ENCODE results near the gene CHSY3. TPM values are rescaled to one million over a fixed set of nuclear protein-coding genes. Genes with fewer than 3 reads are reported as not detected.

CHSY3 gene
- polyA plus RNA-seq, 1 donor from 2014 or later: 0.40 TPM

DNA sequence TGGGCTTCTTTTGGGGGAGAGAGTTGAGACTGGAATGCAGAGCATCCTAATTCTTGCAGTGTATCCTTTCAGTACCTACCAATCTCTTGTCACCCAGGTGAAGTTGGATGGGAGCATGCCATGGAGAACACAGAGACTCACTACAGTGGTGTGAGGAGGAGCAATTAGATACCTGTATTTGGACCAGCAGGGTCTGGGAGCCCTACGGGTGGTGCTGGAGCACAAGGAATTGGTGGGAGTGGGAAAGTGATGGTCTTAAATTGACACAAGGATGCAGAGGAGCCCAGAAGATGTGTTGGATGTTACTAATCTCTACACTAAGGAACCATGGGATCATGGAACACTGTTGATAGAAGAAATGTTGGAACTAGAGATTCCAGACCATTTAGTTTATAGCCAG is 212.7 kb downstream of the CHSY3 start:
- Histone ChIP-seq H3K9me2 (ENCODE audit: insufficient read depth, low read length) (no peaks in the 10 kb centered on the region), H3K79me2 (replicated peaks; ENCODE audit: insufficient read depth, low read length) (no peaks in the 10 kb centered on the region), H2AFZ (ENCODE audit: low read depth, low read length) (no peak overlapping the region), H3K36me3 (ENCODE audit: insufficient read depth, low read length) (no peaks in the 10 kb centered on the region), H3K9me3 (ENCODE audit: low read length) (no peaks in the 10 kb centered on the region), H3F3A (ENCODE audit: insufficient read depth, low read length, poor library complexity, severe bottlenecking) (no peaks in the 10 kb centered on the region), H3K4me3 (ENCODE audit: low read length) (no peak overlapping the region), H3K27me3 (ENCODE audit: insufficient read depth, low read depth, low read length) (no peaks in the 10 kb centered on the region), H3K9ac (ENCODE audit: low read length) (no peak overlapping the region), H4K20me1 (ENCODE audit: insufficient read depth) (no peaks in the 10 kb centered on the region), H3K27ac (ENCODE audit: low read length) (no peak overlapping the region), H3K4me2 (ENCODE audit: low read length) (no peak overlapping the region)
- no peak for TF ChIP-seq SMC3 (conservative IDR thresholded peaks at IDR 0.05; ENCODE audit: poor library complexity)
- TF ChIP-seq EP300 (conservative IDR thresholded peaks at IDR 0.05; ENCODE audit: poor library complexity, severe bottlenecking): no peak
- no peak for TF ChIP-seq EZH2 (IDR thresholded peaks at IDR 0.05; ENCODE audit: borderline replicate concordance, insufficient read depth, low read length, poor library complexity, severe bottlenecking)
- TF ChIP-seq MXI1 (conservative IDR thresholded peaks at IDR 0.05; ENCODE audit: poor library complexity, severe bottlenecking): no peak
- no peak for TF ChIP-seq TAF1 (IDR thresholded peaks at IDR 0.05; ENCODE audit: low read depth)
- TF ChIP-seq, protein P1, sequence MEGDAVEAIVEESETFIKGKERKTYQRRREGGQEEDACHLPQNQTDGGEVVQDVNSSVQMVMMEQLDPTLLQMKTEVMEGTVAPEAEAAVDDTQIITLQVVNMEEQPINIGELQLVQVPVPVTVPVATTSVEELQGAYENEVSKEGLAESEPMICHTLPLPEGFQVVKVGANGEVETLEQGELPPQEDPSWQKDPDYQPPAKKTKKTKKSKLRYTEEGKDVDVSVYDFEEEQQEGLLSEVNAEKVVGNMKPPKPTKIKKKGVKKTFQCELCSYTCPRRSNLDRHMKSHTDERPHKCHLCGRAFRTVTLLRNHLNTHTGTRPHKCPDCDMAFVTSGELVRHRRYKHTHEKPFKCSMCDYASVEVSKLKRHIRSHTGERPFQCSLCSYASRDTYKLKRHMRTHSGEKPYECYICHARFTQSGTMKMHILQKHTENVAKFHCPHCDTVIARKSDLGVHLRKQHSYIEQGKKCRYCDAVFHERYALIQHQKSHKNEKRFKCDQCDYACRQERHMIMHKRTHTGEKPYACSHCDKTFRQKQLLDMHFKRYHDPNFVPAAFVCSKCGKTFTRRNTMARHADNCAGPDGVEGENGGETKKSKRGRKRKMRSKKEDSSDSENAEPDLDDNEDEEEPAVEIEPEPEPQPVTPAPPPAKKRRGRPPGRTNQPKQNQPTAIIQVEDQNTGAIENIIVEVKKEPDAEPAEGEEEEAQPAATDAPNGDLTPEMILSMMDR (IDR thresholded peaks at IDR 0.05; ENCODE audit: poor library complexity, severe bottlenecking): no peak
- TF ChIP-seq POLR2AphosphoS5 (IDR thresholded peaks at IDR 0.05): no peak

DNA sequence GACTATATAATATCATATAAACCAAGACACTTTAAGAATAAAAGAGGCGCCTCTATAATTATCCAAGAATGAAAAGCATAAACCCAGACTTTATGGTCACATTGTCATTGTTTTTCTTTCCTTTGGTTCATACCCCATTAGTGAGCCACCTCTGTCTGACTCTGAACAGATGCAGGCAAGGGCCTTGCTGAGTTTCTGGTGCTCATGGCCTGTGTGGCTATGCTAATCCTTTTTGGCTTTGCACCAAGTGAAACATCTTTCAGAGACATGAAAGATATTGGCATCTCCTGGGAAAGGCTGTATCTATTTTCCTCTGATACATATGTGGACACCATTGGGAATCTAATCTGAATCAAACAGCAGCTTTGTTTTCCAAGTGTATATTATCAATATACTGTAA is 222.5 kb downstream of the CHSY3 start:
- Histone ChIP-seq H3K9me3 (ENCODE audit: low read length) (no peaks in the 10 kb centered on the region), H3K4me2 (ENCODE audit: low read length) (no peak overlapping the region), H4K20me1 (ENCODE audit: insufficient read depth) (no peaks in the 10 kb centered on the region), H3K9ac (ENCODE audit: low read length) (no peak overlapping the region), H2AFZ (ENCODE audit: low read depth, low read length) (no peak overlapping the region), H3K9me2 (ENCODE audit: insufficient read depth, low read length) (no peaks in the 10 kb centered on the region), H3K4me3 (ENCODE audit: low read length) (no peak overlapping the region), H3K27me3 (ENCODE audit: insufficient read depth, low read depth, low read length) (no peaks in the 10 kb centered on the region), H3F3A (ENCODE audit: insufficient read depth, low read length, poor library complexity, severe bottlenecking) (no peaks in the 10 kb centered on the region), H3K27ac (ENCODE audit: low read length) (no peak overlapping the region), H3K79me2 (replicated peaks; ENCODE audit: insufficient read depth, low read length) (no peaks in the 10 kb centered on the region), H3K36me3 (ENCODE audit: insufficient read depth, low read length) (no peaks in the 10 kb centered on the region)
- TF ChIP-seq EZH2 (IDR thresholded peaks at IDR 0.05; ENCODE audit: borderline replicate concordance, insufficient read depth, low read length, poor library complexity, severe bottlenecking): no peak
- TF ChIP-seq, protein P2, sequence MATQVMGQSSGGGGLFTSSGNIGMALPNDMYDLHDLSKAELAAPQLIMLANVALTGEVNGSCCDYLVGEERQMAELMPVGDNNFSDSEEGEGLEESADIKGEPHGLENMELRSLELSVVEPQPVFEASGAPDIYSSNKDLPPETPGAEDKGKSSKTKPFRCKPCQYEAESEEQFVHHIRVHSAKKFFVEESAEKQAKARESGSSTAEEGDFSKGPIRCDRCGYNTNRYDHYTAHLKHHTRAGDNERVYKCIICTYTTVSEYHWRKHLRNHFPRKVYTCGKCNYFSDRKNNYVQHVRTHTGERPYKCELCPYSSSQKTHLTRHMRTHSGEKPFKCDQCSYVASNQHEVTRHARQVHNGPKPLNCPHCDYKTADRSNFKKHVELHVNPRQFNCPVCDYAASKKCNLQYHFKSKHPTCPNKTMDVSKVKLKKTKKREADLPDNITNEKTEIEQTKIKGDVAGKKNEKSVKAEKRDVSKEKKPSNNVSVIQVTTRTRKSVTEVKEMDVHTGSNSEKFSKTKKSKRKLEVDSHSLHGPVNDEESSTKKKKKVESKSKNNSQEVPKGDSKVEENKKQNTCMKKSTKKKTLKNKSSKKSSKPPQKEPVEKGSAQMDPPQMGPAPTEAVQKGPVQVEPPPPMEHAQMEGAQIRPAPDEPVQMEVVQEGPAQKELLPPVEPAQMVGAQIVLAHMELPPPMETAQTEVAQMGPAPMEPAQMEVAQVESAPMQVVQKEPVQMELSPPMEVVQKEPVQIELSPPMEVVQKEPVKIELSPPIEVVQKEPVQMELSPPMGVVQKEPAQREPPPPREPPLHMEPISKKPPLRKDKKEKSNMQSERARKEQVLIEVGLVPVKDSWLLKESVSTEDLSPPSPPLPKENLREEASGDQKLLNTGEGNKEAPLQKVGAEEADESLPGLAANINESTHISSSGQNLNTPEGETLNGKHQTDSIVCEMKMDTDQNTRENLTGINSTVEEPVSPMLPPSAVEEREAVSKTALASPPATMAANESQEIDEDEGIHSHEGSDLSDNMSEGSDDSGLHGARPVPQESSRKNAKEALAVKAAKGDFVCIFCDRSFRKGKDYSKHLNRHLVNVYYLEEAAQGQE (IDR thresholded peaks at IDR 0.05; ENCODE audit: borderline replicate concordance): no peak

DNA sequence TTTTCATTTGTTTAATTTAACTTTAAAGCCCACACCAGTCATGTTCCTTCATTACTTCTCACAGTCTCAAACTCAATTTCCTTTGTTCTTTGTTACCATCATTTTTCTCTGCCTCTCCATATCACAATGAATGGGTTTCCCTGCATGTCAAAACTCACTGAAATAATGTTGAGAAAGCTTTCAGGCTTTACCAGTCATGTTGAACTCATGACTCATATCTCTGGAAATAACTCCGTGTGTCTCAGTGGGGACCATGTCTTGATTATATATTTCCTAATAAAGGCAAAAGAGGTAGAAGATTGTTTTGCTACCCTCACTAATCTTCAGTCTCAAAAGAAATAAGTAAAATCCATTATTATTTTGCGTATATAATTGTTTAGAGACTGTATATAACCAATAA is 231.2 kb downstream of the CHSY3 start:
- TF ChIP-seq POLR2AphosphoS5 (IDR thresholded peaks at IDR 0.05): no peak
- no peak for TF ChIP-seq TAF1 (IDR thresholded peaks at IDR 0.05; ENCODE audit: low read depth)
- TF ChIP-seq MXI1 (conservative IDR thresholded peaks at IDR 0.05; ENCODE audit: poor library complexity, severe bottlenecking): no peak
- no peak for TF ChIP-seq SMC3 (conservative IDR thresholded peaks at IDR 0.05; ENCODE audit: poor library complexity)
- TF ChIP-seq, protein P2 (IDR thresholded peaks at IDR 0.05; ENCODE audit: borderline replicate concordance): no peak
- no peak for TF ChIP-seq EZH2 (IDR thresholded peaks at IDR 0.05; ENCODE audit: borderline replicate concordance, insufficient read depth, low read length, poor library complexity, severe bottlenecking)
- TF ChIP-seq, protein P1 (IDR thresholded peaks at IDR 0.05; ENCODE audit: poor library complexity, severe bottlenecking): no peak
- TF ChIP-seq RAD21 (conservative IDR thresholded peaks at IDR 0.05): no peak
- no peak for TF ChIP-seq EP300 (conservative IDR thresholded peaks at IDR 0.05; ENCODE audit: poor library complexity, severe bottlenecking)
- no peak overlapping the region for H3K4me2 ChIP-seq (ENCODE audit: low read length)

More for the DNA sequence above, 231.2 kb downstream of the CHSY3 start:
- Histone ChIP-seq H3K9ac (ENCODE audit: low read length) (no peak overlapping the region), H4K20me1 (ENCODE audit: insufficient read depth) (no peaks in the 10 kb centered on the region), H3F3A (ENCODE audit: insufficient read depth, low read length, poor library complexity, severe bottlenecking) (no peaks in the 10 kb centered on the region), H3K27ac (ENCODE audit: low read length) (no peak overlapping the region), H3K9me3 (ENCODE audit: low read length) (no peaks in the 10 kb centered on the region), H3K27me3 (ENCODE audit: insufficient read depth, low read depth, low read length) (no peaks in the 10 kb centered on the region), H3K36me3 (ENCODE audit: insufficient read depth, low read length) (no peaks in the 10 kb centered on the region), H2AFZ (ENCODE audit: low read depth, low read length) (no peak overlapping the region), H3K9me2 (ENCODE audit: insufficient read depth, low read length) (no peaks in the 10 kb centered on the region), H3K79me2 (replicated peaks; ENCODE audit: insufficient read depth, low read length) (no peaks in the 10 kb centered on the region), H3K4me3 (ENCODE audit: low read length) (no peak overlapping the region)

All from neural cell (in vitro differentiated cells).